Measurements from ENCODE around the gene FAM229A.

The FAM229A gene

GRCh38 chr1:32327204-32327603 is 35.1 kb downstream of the FAM229A start:
- no peak for DNase-seq

GRCh38 chr1:32321712-32322291 is 40.5 kb downstream of the FAM229A start:
- DNase-seq: no peak

GRCh38 chr1:32318127-32318869 is 44.0 kb downstream of the FAM229A start:
- DNase-seq: no peak

- no peak for DNase-seq
Measured at GRCh38 chr1:32316903-32317277, 45.4 kb downstream of the FAM229A start.

- no peak for DNase-seq
Measured at GRCh38 chr1:32311709-32312393, 50.4 kb downstream of the FAM229A start.
